Lower leg skin (tissue), 3 donors: ENCODE measurements around the gene SRGAP2C.
"Not testable (repeated sequence)": the region's sequence is repeated elsewhere in the genome, so short reads cannot be mapped to it uniquely, and the experiment has no call there.

Experiments
- POLR2A ChIP-seq, 2 donors: fragments of 450-650 bp; IDR thresholded peaks; one replicate each; pipeline ENCODE4 v1.6.1; 2016 to 2017; ENCODE audit warnings: antibody characterized with exemption in 2 of 2, mild to moderate bottlenecking in 1 of 2, moderate library complexity in 1 of 2
- TF ChIP-seq, protein P1 (sequence below), 3 donors: fragments of 450-650 bp; IDR thresholded peaks; one replicate each; pipeline ENCODE4 v1.5.1; 2016; ENCODE audit warnings: antibody characterized with exemption in 3 of 3, mild to moderate bottlenecking in 3 of 3, moderate library complexity in 2 of 3

DNA sequence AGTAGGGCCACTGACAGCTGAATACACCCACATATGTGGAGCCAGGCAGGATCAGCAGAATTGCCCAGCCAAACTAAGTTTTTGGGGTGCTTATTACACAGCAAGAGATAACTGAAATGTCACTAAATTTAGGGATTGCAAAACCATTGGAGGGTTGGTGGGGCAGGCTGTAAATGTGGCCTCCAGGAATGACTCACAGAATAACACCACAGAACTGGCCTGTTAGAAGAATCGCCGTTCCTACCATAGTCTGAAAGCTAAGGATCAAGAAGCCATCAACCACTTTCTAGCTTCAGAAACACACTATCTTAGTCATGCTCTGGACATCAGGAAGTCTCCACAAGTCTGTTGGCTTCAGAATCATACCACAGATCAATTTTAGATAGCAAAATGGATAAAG is 24.7 kb upstream of the SRGAP2C start:
- TF ChIP-seq, protein P1, sequence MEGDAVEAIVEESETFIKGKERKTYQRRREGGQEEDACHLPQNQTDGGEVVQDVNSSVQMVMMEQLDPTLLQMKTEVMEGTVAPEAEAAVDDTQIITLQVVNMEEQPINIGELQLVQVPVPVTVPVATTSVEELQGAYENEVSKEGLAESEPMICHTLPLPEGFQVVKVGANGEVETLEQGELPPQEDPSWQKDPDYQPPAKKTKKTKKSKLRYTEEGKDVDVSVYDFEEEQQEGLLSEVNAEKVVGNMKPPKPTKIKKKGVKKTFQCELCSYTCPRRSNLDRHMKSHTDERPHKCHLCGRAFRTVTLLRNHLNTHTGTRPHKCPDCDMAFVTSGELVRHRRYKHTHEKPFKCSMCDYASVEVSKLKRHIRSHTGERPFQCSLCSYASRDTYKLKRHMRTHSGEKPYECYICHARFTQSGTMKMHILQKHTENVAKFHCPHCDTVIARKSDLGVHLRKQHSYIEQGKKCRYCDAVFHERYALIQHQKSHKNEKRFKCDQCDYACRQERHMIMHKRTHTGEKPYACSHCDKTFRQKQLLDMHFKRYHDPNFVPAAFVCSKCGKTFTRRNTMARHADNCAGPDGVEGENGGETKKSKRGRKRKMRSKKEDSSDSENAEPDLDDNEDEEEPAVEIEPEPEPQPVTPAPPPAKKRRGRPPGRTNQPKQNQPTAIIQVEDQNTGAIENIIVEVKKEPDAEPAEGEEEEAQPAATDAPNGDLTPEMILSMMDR (IDR thresholded peaks at IDR 0.05): not testable (repeated sequence)
- not testable (repeated sequence) for TF ChIP-seq POLR2A (IDR thresholded peaks at IDR 0.05)
